GM19397 (cell line): ENCODE results near the gene USP5.
A peak's percentile ranks its signal among the peaks of the same experiment; 100 is the strongest.

Experiments used
- ATAC-seq: cut with Tn5 transposase; IDR thresholded peaks from one replicate; pipeline ENCODE4 v1.9.1; 2021; ENCODE audit warnings: mild to moderate bottlenecking, moderate library complexity; ENCODE audit not compliant: unreplicated experiment

The USP5 gene

GRCh38 chr12:6909421-6910145 is 57.6 kb downstream of the USP5 start:
- ATAC-seq, result no peak

DNA sequence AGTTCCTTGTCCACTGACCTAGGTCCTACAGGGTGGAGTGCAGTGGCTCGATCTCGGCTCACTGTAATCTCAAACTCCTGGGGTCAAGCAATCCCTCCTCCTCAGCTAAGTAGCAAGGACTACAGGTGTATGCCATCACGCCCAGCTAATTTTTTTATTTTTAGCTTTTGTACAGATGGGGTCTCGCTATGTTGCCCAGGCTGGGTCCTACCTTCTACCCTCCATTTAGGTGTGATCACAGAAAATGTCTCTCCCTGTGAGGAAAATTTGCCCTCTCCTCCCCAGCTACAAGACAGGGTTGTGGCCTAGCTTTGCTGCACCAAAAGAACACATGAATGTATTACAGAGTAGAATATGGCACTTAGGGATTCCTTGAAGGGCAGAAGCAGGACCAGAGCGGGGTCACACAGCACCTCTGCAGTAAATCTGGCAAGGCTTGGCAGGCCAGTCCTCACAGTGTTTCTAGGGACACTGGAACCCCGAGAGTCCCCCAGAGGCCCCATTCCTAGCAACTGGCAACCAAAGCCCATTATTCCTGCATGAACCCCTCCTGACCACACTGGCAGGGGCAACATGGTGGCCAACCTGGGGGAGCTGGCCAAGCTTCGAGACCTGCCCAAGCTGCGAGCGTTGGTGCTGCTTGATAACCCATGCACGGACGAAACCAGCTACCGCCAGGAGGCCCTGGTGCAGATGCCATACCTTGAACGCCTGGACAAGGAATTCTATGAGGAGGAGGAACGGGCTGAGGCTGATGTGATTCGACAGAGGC is 60.4 kb downstream of the USP5 start:
- ATAC-seq, result no peak

GRCh38 chr12:6914246-6914946 is 62.4 kb downstream of the USP5 start, which contains the start of gene ENO2:
TSS of gene ENO2 (plus strand) at chr12:6914580. CDS start at chr12:6915833, 1,253 bp downstream.
- ATAC-seq, result peak; percentile 59

DNA sequence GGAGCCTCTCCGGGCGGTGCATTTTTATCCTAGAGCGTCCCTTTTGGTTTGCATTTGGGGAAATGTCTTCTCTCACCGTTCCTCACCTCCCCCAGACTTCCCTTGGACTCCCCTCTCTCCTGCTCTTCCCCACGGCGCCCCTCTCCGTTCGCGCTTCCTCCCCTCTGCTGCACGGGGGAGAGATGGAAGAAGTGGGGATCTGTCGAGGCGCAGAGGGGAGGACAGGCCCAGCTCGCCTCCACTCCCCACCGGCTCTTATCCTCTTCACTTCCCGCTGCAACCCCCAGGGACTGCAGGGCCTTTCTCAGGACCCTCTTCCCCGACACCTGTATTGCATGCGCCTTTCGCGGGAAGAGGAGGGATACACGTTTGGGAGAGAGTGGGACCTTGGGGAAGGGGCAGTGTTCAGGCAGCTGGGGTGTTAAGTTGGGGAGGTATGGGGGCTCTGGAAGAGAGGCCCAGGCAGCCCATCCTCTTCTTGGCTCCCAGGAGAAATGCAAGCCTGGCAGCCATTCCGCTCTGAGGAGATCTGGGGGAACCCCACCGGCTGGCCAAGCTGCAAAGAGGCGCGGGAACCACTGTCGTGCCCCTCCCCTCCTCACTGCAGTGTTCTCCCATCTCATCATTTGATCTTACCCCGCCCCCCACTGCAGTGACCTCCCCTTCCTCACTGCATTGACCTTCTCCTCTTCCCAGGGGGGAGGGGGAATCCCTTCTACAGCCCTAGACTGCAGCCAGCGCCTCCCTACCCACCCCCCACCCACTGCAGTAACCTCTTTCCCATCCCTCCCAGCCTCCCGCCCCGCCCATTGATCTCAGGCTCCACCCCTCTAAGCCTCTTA is 63.2 kb downstream of the USP5 start:
- ATAC-seq, result no peak

DNA sequence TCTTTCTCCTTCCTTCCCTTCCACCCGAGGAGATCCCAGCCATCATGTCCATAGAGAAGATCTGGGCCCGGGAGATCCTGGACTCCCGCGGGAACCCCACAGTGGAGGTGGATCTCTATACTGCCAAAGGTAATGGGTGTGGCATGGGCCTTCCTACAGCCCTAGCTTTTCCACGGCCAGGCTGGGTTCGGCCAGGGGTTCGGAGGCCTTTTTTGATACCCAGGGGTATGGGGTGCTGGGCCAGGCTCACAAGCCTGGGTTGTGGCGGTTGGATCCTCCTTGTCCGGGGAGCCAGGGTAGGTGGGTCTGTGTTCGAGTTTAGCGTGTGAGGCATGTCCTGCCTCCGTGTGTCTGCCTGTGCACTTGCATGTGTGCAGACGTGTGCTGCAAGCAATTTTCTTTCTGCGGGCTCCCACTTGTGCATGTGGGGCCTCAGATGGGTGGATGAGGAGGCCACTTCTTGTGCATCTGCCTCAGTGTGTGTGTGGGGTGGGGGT is 63.9 kb downstream of the USP5 start:
- no peak for ATAC-seq
